Neuronal stem cell (in vitro differentiated cells): ENCODE results near the gene PPP1R26. TPM values are rescaled to one million over a fixed set of nuclear protein-coding genes. Genes with fewer than 3 reads are reported as not detected.
"Not testable (repeated sequence)": the region's sequence is repeated elsewhere in the genome, so short reads cannot be mapped to it uniquely, and the experiment has no call there.

Source experiments
- DNase-seq: peaks from one replicate; pipeline ENCODE4 v3.0.0-alpha.2; 2013; ENCODE audit warnings: low spot score
- H2AFZ ChIP-seq: one replicate; pipeline ENCODE4 v1.6.1; 2013; ENCODE audit warnings: mild to moderate bottlenecking, low read length, inconsistent platforms
- H2AK5ac ChIP-seq: 2 replicates; pipeline ENCODE4 v1.6.1; 2013; ENCODE audit warnings: low read depth, mild to moderate bottlenecking, inconsistent platforms, low read length, moderate library complexity, mixed read lengths
- H2BK120ac ChIP-seq: 2 replicates; pipeline ENCODE4 v1.6.1; 2013; ENCODE audit warnings: low read depth, mild to moderate bottlenecking, inconsistent platforms, low read length, moderate library complexity, mixed read lengths
- H2BK12ac ChIP-seq: one replicate; pipeline ENCODE4 v1.6.1; 2013; ENCODE audit warnings: low read length, inconsistent platforms
- H2BK15ac ChIP-seq: 2 replicates; pipeline ENCODE4 v1.6.1; 2013; ENCODE audit warnings: mild to moderate bottlenecking, low read length, inconsistent platforms, mixed read lengths
- H2BK5ac ChIP-seq: one replicate; pipeline ENCODE4 v1.6.1; 2013; ENCODE audit warnings: inconsistent platforms, mild to moderate bottlenecking, low read length, moderate library complexity
- H3K14ac ChIP-seq: one replicate; pipeline ENCODE4 v1.6.1; 2013; ENCODE audit warnings: low read length, inconsistent platforms
- H3K18ac ChIP-seq: 2 replicates; pipeline ENCODE4 v1.6.1; 2013; ENCODE audit warnings: low read length, inconsistent platforms
- H3K23ac ChIP-seq: 2 replicates; pipeline ENCODE4 v1.6.1; 2013; ENCODE audit warnings: low read depth, mild to moderate bottlenecking, mixed read lengths, low read length, inconsistent platforms; ENCODE audit not compliant: poor library complexity
- H3K27ac ChIP-seq: replicated peaks from 3 replicates; pipeline ENCODE4 v1.5.1; 2013; ENCODE audit warnings: low read length, inconsistent platforms
- H3K27me3 ChIP-seq, 3 experiments: 2 replicates each; pipeline ENCODE4 v1.6.1; 2013; ENCODE audit warnings: low read length in 3 of 3, mild to moderate bottlenecking in 2 of 3, inconsistent platforms in 1 of 3, low read depth in 1 of 3, mixed read lengths in 1 of 3, moderate library complexity in 1 of 3; ENCODE audit not compliant: control insufficient read depth in 3 of 3, insufficient read depth in 3 of 3
- H3K36me3 ChIP-seq, 2 donors: replicated peaks in 1 of 2; 2 replicates each; pipeline ENCODE4 v1.6.1; 2013; ENCODE audit warnings: low read length in 2 of 2; ENCODE audit not compliant: control insufficient read depth in 2 of 2, insufficient read depth in 2 of 2
- H3K4ac ChIP-seq: 2 replicates; pipeline ENCODE4 v1.6.1; 2013; ENCODE audit warnings: inconsistent platforms, mild to moderate bottlenecking, low read length, moderate library complexity
- H3K4me1 ChIP-seq, 2 donors: 1 replicate in 1 of 2; 2 replicates in 1 of 2; pipeline ENCODE4 v1.6.1; 2013; ENCODE audit warnings: low read length in 2 of 2, low read depth in 1 of 2; ENCODE audit not compliant: control insufficient read depth in 2 of 2, insufficient read depth in 1 of 2
- H3K4me2 ChIP-seq: one replicate; pipeline ENCODE4 v1.6.1; 2013; ENCODE audit warnings: mild to moderate bottlenecking, low read length, inconsistent platforms; ENCODE audit not compliant: insufficient read depth, poor library complexity, severe bottlenecking
- H3K4me3 ChIP-seq, 2 donors: 2 replicates each; pipeline ENCODE4 v1.5.1; 2013; ENCODE audit warnings: low read length in 2 of 2, mild to moderate bottlenecking in 2 of 2, inconsistent platforms in 1 of 2, moderate library complexity in 1 of 2
- H3K79me1 ChIP-seq: one replicate; pipeline ENCODE4 v1.6.1; 2013; ENCODE audit warnings: low read depth, mild to moderate bottlenecking, inconsistent platforms, low read length, moderate library complexity
- H3K9ac ChIP-seq: one replicate; pipeline ENCODE4 v1.6.1; 2013; ENCODE audit warnings: mild to moderate bottlenecking, low read depth, low read length, inconsistent platforms; ENCODE audit not compliant: poor library complexity
- H3K9me3 ChIP-seq, 2 donors: replicated peaks in 1 of 2; 2 replicates each; pipeline versions ENCODE3 to v1.6.1; 2013; ENCODE audit warnings: low read length in 2 of 2, mild to moderate bottlenecking in 2 of 2, inconsistent platforms in 1 of 2, low read depth in 1 of 2, mixed read lengths in 1 of 2, moderate library complexity in 1 of 2; ENCODE audit not compliant: control insufficient read depth in 2 of 2, insufficient read depth in 1 of 2
- H4K8ac ChIP-seq: one replicate; pipeline ENCODE4 v1.6.1; 2013; ENCODE audit warnings: low read depth, mild to moderate bottlenecking, inconsistent platforms, low read length, moderate library complexity
- H4K91ac ChIP-seq: one replicate; pipeline ENCODE4 v1.6.1; 2013; ENCODE audit warnings: low read length, low read depth, mild to moderate bottlenecking, inconsistent platforms; ENCODE audit not compliant: poor library complexity
- WGBS, 2 donors: extraction: QIAGEN DNeasy Blood & Tissue Kit; methylation state at CpG; one replicate each; pipeline ENCODE4 v1.1.7; 2013; ENCODE audit warnings: missing lambda C conversion rate in 2 of 2, mixed read lengths in 1 of 2; ENCODE audit not compliant: insufficient read length in 2 of 2, insufficient replicate concordance in 1 of 2; ENCODE audit errors: extremely low coverage in 2 of 2; 5-methylcytosine and 5-hydroxymethylcytosine counted together
- polyA plus RNA-seq, 2 experiments: library from polyadenylated mRNA; stranded (reverse); fragments of 200-250 nt; gene quantifications; one replicate each; pipeline ENCODE4 v1.2.3, GENCODE V29; 2013

Gene PPP1R26, protein sequence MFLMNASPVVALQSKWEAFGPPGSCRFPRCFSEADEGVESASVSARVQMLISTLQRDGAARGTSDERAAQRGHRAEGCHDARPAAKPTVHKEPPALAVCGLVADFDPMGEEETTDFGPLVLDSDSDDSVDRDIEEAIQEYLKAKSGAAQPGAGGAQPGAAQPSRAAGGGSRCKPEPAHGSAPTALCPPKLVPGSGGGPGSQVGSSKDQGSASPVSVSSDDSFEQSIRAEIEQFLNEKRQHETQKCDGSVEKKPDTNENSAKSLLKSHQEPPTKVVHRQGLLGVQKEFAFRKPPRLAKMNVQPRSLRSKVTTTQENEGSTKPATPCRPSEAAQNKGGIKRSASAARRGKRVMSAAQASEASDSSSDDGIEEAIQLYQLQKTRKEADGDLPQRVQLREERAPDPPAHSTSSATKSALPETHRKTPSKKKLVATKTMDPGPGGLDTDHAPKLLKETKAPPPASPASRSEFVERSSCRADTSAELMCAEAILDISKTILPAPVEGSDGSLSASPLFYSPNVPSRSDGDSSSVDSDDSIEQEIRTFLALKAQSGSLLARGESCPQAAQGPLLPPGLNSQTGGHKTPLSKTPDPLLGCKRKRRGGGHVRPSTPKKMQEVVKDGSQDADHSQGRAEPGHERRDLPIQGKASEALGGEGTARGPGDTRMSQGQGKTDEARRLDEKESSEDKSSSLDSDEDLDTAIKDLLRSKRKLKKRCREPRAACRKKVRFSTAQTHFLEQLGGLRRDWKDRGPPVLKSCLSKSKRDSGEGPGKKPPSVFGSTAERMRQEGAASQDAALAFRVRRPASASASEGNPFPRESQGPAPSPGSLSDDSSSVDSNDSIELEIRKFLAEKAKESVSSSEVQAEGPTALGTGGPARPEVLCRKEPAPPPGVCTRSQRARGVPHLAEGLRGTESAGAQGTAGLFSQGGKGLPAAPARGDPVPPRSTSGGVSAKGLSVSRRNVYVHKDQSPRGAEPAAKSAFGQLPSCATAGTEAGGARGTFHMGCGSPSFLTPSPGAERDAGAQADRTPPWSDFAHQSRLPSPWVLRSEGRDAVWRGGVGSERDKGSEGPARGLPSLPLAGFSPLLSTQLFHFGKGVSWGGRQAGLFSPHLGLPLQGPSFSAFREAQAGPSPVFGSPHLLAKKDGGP (N-terminal part only)
- polyA plus RNA-seq (2013, experiment 1 of 2) = 20.7 TPM
- polyA plus RNA-seq (2013, experiment 2 of 2) = 20.4 TPM

DNA sequence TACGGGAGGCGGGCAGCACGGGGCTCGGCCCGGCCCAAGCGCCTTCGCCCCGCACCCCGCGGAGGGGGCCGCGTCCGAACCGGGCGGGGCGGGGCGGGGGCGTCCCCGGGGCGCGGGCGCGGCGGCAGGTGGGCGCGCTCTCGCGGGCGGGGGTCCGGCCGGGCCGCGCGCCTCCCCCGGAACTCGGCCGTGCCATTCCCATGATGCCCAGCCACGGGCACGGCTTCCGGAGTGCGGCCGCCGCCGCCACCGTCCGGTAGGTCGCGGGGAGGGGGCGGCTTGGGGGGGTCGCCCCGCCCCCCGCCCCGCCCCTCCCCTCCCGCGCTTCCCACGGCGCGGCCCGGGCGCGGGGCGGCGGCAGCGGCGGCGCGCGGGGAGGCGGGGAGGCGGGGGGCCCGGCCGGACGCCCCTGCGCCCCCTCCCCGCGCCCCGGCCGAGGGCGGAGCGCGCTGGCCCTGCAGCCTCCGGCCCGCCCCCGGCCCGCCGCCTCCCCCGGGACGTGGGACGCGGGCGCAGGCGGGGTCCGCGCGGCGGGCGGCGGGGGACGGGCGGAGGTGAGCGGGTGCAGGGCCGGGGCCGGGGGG lies at the start of gene PPP1R26:
TSS of gene PPP1R26 (plus strand) at position 314 of the 584 bp plus-strand sequence. CDS start 4,729 bp downstream, outside the sequence.
- DNase-seq = peak; percentile 31
- Histone ChIP-seq H3K9ac (peak within 1 kb of the TSS; percentile 91), H3K4me1 (peaks cover 3 to 7% of the 10 kb centered on the region in 2 donors), H3K79me1 (peaks cover 12% of the 10 kb centered on the region), H2AFZ (peak within 1 kb of the TSS; percentile 90), H2BK5ac (peak within 1 kb of the TSS; percentile 71), H3K9me3 (peaks cover 0 to 2% of the 10 kb centered on the region in 2 donors), H2BK120ac (no peak within 1 kb of the TSS), H2AK5ac (peak within 1 kb of the TSS; percentile 94), H3K23ac (peak within 1 kb of the TSS; percentile 73), H3K27ac (no peak within 1 kb of the TSS), H3K27me3 (no peaks in the 10 kb centered on the region), H2BK12ac (peak within 1 kb of the TSS; percentile 58), H2BK15ac (peak within 1 kb of the TSS; percentile 75), H4K91ac (no peak within 1 kb of the TSS), H3K14ac (peak within 1 kb of the TSS; percentile 89), H3K36me3 (peaks cover 16 to 21% of the 10 kb centered on the region in 2 donors), H3K4me2 (peak within 1 kb of the TSS; percentile 94), H3K4ac (no peak within 1 kb of the TSS), H3K4me3 (peak within 1 kb of the TSS; percentile 90 to 91), H3K18ac (peak within 1 kb of the TSS; percentile 97), H4K8ac (peak within 1 kb of the TSS; percentile 92)
- no CpG with 5 or more reads among the region's 103 CpGs for WGBS, 2 donors

DNA sequence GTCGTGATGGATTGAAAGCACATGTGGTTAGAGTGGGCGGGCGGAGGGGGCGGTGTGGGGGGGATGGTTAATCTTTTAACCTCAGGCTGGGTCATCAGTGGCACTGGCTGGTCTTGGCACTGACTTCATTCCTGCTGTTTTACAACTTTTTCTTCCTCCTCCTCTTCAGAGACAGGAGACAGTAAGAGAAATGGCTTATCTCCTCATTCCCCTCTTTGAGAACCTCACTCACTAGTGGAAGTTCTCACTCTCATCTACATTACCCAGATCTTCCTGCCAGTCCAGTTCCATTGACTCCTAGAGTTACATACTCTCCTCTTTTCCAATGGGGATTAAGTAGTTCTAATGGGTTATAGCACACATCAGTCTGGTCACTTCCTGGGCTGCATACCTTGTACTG lies 42.3 kb upstream of the PPP1R26 start:
- Histone ChIP-seq H3K4me3 (no peak overlapping the region), H4K8ac (no peak overlapping the region), H2BK15ac (no peak overlapping the region), H3K27me3 (peaks cover 0 to 16% (median 0%) of the 10 kb centered on the region in 3 experiments), H3K23ac (no peak overlapping the region), H3K18ac (no peak overlapping the region), H3K4me1 (peaks cover 0 to 2% of the 10 kb centered on the region in 2 donors), H3K14ac (no peak overlapping the region), H2BK120ac (no peak overlapping the region), H3K4ac (no peak overlapping the region), H3K9me3 (peaks cover 0 to 2% of the 10 kb centered on the region in 2 donors), H3K4me2 (no peak overlapping the region), H2BK5ac (no peak overlapping the region), H2AFZ (no peak overlapping the region), H3K79me1 (no peaks in the 10 kb centered on the region), H3K9ac (no peak overlapping the region), H2BK12ac (no peak overlapping the region), H3K27ac (no peak overlapping the region), H2AK5ac (no peak overlapping the region), H4K91ac (no peak overlapping the region), H3K36me3 (no peaks in the 10 kb centered on the region)
- no peak for DNase-seq
- WGBS, 2 donors = no CpG with 5 or more reads among the region's 4 CpGs

DNA sequence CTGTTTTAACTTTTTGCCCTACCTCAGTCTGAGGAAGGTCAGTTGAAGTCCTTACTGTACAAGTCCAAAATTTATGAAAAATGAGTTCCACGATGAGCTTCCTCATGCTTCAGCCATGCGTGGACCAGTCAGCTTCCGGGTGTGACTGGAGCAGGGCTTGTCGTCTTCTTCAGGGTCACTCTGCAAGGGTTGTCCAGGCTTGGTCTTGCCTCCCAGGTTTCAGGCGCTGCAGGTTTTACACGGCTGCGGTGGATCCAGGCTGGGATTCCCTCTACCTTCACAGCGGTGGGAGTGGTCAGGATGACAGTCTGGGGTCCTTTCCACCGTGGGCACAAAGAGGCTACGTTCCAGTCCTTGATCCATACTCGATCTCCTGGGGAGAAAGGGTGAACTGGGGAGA lies 41.9 kb upstream of the PPP1R26 start:
- H3K27ac ChIP-seq, H3K18ac ChIP-seq, H3K9me3 ChIP-seq, H2BK15ac ChIP-seq, H3K4me1 ChIP-seq, H3K14ac ChIP-seq, H3K4me2 ChIP-seq, H2BK12ac ChIP-seq, H4K8ac ChIP-seq, H2BK5ac ChIP-seq, H4K91ac ChIP-seq, H3K36me3 ChIP-seq, H3K23ac ChIP-seq, H3K79me1 ChIP-seq, H3K4ac ChIP-seq, H3K9ac ChIP-seq, H3K4me3 ChIP-seq, DNase-seq, H2AK5ac ChIP-seq, H2BK120ac ChIP-seq, H2AFZ ChIP-seq: not testable (repeated sequence)
- H3K27me3 ChIP-seq = peaks cover 0 to 16% (median 0%) of the 10 kb centered on the region in 3 experiments
- no CpG with 5 or more reads among the region's 11 CpGs for WGBS, 2 donors
